Prostate gland (tissue), 2 donors: Measurements from ENCODE around the gene ADAMTS10.

Experiments
- POLR2A ChIP-seq: fragments of 450-650 bp; IDR thresholded peaks from one replicate; pipeline ENCODE4 v1.6.1; 2016; ENCODE audit warnings: antibody characterized with exemption, mild to moderate bottlenecking
- TF ChIP-seq, protein P1 (sequence below), 4 experiments: fragments of 200-600 bp in 2 of 4; fragments of 450-650 bp in 2 of 4; sonication (generic) in 2 of 4; IDR thresholded peaks; 1 replicate in 3 of 4; 2 replicates in 1 of 4; pipeline ENCODE4 v1.5.1; 2016 to 2019; ENCODE audit warnings: antibody characterized with exemption in 4 of 4, mild to moderate bottlenecking in 2 of 4, moderate library complexity in 2 of 4

- TF ChIP-seq, protein P1, sequence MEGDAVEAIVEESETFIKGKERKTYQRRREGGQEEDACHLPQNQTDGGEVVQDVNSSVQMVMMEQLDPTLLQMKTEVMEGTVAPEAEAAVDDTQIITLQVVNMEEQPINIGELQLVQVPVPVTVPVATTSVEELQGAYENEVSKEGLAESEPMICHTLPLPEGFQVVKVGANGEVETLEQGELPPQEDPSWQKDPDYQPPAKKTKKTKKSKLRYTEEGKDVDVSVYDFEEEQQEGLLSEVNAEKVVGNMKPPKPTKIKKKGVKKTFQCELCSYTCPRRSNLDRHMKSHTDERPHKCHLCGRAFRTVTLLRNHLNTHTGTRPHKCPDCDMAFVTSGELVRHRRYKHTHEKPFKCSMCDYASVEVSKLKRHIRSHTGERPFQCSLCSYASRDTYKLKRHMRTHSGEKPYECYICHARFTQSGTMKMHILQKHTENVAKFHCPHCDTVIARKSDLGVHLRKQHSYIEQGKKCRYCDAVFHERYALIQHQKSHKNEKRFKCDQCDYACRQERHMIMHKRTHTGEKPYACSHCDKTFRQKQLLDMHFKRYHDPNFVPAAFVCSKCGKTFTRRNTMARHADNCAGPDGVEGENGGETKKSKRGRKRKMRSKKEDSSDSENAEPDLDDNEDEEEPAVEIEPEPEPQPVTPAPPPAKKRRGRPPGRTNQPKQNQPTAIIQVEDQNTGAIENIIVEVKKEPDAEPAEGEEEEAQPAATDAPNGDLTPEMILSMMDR (IDR thresholded peaks at IDR 0.05) = no peak
- no peak for TF ChIP-seq POLR2A
These were observed 57.7 kb downstream of the ADAMTS10 start for GRCh38 chr19:8552810-8553209.
